Uterus (tissue), 2 donors: ENCODE data around the gene CWC27.

Source experiments
- CTCF ChIP-seq, 4 experiments: fragments of 200-600 bp in 2 of 4; fragments of 450-650 bp in 2 of 4; sonication (generic) in 2 of 4; IDR thresholded peaks; one replicate each; pipeline ENCODE4 v1.5.1; 2016 to 2019; ENCODE audit warnings: antibody characterized with exemption in 4 of 4, mild to moderate bottlenecking in 2 of 4, moderate library complexity in 1 of 4
- POLR2A ChIP-seq, 2 donors: fragments of 450-650 bp; IDR thresholded peaks; one replicate each; pipeline ENCODE4 v1.6.1; 2016; ENCODE audit warnings: antibody characterized with exemption in 2 of 2, mild to moderate bottlenecking in 1 of 2, moderate library complexity in 1 of 2

GRCh38 chr5:64914396-64914795 lies 145.7 kb downstream of the CWC27 start:
- no peak for TF ChIP-seq CTCF (IDR thresholded peaks at IDR 0.05)
- no peak for TF ChIP-seq POLR2A (IDR thresholded peaks at IDR 0.05)
